SKM-1 treated with dmso at 0.1 percent for 144 hours (cell line): ENCODE data around the gene BHLHA9.
"Not testable (repeated sequence)": the region's sequence is repeated elsewhere in the genome, so short reads cannot be mapped to it uniquely, and the experiment has no call there.

Experiments used
- DNase-seq: peaks from one replicate; lab custom pipeline; 2025; ENCODE audit not compliant: unreplicated experiment; lab: John Stamatoyannopoulos, UW

Gene BHLHA9

DNA sequence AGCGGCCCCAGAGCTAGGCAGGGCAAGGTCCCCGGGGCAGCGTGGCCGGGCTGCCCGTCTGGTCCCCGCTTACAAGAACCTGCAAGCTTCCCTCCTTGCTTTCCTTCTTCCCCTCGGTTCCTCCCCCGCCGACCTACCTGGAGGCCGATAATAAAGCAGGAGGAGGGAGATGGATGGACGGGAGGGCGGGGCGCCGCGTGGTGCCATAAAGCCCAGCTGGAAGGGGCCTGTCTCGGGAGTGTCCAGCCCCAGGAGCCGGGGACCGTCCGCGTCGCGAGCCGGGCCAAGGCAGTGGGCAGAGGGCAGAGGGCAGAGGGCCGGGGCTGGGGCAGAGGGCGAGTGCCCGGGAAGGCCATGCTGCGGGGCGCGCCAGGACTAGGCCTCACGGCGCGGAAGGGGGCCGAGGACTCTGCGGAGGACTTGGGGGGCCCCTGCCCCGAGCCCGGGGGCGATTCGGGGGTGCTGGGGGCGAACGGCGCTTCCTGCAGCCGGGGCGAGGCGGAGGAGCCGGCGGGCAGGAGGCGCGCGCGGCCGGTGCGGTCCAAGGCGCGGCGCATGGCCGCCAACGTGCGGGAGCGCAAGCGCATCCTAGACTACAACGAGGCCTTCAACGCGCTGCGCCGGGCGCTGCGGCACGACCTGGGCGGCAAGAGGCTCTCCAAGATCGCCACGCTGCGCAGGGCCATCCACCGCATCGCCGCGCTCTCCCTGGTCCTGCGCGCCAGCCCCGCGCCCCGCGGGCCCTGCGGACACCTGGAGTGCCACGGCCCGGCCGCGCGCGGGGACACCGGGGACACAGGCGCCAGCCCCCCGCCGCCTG lies at the start of gene BHLHA9:
Gene BHLHA9 (plus strand): TSS at position 235 of the 820 bp plus-strand sequence. CDS start 120 bp downstream, at position 355.
- DNase-seq: no peak

DNA sequence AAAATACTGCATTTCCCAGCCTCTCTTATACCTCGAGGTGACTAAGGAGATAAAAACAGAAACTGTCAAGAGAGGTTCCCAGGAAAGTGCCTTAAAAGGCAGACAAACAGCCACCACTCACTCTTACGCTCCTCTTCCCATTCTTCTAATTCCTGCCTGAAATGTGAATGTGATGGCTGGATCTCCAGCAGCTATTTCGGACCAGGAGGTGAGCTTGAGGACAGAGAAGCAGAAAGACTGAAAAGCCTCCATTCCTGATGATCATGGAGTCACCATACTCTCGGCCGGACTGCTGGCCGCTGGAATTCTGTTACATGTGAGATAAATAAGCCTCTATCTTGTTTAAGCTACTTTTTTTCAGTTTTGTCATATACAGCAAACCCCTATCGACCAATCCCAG lies 49.0 kb upstream of the BHLHA9 start:
- no peak for DNase-seq

DNA sequence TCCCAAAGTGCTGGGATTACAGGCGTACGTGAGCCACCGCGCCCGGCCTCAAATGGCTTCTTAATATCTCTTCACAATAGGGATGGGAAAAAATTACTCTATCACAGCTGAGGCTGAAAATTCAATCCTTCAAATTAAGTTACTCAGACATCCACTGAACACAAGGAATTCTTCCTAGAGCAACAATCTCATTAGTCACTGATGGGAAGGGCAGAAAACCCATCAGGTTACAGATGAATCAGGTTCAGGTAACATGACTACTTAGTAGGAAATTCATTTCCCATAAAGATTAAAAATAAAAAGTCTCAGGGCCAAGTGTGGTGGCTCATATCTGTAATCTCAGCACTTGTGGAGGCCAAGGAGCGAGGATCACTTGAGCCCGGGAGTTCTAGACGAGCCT lies 47.9 kb upstream of the BHLHA9 start:
- DNase-seq: no peak

DNA sequence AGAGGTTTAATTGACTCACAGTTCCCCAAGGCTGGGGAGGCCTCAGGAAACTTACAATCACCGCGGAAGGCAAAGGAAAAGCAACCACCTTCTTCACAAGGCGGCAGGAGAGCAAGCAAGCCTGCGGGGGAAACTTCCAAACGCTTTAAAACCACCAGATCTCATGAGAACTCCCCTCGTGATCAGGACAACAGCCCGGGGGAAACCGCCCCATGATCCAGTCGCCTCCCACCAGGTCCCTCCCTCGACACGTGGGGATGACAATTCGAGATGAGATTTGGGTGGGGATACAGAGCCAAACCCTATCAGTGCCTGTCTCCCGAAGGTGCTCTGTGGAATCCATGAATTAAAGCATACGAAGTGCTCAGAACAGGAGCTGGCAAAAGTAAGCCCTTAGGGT lies 46.6 kb upstream of the BHLHA9 start:
- DNase-seq: no peak

DNA sequence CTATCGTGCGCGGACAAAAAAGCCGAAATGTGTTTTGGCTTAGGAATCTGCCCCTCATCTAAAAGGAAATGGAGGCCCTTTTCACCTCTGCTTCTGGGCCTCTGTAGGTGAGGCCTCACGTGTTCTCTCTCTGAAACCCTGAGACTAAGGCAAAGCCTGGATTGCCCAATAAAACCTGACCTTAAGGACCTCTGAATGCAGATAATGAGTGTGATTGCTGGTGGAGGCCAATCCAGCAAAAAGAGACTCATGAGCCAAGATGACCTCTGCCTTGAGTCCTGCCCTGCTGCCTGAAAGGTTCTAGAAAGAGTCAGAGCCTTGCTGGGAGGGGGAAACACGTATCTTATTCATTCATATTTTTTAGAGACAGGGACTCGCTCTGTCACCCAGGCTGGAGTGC lies 45.9 kb upstream of the BHLHA9 start:
- DNase-seq: no peak

DNA sequence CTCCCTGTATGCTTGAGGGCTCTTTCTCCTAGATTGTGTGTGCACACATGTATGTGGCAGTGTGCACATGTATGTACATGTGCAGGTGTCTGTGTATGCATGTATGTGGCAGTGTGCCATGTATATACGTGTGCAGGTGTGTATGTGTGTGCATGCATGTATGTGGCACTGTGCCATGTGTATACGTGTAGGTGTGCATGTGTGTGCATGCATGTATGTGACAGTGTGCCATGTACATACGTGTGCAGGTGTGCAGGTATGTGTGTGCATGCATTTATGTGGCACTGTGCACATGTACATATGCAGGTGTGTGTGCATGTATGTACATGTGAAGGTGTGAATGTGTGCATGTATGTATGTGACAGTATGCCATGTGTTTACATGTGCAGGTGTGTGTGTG lies 43.9 kb upstream of the BHLHA9 start:
- no peak for DNase-seq

DNA sequence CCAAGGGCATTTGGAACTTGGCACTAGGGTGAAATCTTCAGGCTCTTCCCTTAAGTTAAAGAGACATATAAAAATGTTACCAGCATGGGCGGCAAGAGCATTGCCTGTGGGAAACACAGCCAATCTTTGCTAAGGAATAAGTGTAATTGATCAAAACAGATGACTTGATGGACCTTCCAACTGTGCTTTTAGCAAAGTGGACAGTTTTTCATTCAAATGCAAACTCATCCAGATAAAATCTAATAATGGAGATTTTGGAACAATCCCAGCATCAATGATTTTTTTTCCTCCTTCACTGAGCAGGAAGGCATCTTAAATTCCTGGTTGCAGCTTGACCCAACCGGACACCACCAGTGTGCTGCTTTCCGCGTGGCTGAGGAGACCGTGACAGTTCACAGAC lies 42.9 kb upstream of the BHLHA9 start:
- no peak for DNase-seq

DNA sequence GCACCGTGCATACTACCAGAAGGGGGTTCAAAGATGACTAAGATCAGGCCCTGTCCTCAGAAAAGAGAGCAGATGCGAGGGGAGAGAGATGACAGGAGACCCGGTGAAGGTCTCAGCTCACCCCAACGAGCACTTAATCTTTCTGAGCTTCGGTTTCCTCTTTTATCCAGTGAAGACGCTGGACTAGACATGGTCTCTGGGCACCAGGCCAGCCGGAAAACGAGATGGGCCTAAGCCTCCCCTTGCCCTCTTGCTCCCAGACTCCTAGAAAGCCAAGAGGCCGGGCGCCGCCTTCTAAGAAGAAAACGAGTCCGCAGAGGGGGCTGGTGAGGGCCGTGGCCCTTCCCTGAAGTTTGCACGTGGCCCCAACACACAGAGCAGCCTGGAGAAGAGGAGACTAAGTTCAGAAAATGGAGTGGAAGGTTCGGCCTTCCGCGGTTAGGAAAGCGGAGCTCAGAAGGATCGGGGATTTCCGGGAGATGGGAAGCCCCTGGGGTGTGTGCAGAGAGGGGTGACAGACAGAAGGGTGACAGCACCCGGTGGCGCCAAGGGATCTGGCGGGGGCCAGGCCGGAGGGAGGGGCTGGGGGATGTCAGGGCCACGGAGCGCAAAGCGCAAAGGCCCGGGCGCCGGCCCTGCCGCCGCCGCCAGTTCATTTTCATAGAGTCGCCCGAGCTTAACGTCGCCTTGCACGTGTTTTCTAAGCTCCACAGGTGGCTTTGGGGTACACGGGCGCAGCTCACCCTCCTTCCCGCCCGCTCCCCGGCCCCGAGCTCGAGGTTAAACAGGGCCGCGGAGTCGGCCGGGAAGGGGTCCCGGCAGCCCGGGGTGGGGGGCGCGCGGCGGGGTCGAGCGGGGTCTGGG lies 42.1 kb upstream of the BHLHA9 start:
- no peak for DNase-seq

DNA sequence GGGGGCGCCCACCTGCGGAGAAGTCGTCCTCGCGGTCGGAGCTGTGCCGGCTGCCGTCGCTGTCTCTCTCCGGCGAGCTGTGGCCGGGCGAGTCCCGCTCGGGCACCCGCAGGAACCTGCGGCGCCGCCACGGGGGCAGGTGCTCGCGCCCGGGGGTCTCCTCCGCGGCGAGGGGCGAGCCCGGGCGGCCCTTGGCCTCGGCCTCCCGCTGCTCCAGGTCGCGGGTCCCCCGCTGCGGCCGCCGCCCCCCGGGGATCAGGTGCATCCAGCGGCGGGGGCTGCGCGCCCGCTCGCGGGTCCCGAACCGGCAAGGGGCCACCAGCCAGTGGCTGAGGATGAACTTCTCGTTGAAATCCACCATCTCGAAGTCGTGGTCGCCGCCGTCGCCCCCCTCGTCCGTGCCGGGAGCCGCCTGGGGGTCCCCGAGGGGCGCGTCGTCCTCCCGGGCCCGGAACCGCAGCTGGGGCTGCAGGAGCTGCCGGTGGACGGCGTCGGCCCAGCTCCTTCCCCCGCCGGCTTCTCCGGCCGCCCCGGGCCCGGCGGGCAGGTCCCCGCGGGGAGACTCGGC lies 41.4 kb upstream of the BHLHA9 start:
- no peak for DNase-seq

DNA sequence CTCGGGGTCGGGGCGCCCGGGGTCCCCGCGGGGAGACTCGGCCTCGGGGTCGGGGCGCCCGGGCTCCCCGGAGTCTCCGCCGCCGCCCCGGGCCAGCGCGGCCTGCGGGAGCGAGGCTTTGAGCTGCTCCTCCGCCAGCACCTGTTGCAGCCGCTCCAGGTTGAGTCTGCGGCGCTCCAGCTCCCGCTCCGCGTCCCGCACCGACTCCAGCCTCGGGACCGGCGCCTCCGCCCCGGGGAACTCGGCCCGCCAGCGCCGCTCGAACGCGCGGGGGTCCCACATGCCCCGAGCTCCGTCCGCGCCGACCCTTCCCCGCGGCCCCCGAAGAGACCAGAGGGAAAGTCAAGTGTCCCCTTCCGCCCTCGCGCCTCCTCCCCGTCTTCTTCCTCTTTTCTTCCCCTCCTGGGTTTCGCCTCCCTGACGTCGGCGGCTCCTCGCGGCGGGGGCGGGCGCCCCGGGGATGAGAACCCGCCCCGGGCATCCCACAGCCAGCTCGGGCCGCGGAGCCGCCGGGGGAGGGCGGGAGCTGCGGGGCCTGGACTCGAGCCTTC lies 40.8 kb upstream of the BHLHA9 start:
- DNase-seq: peak; percentile 65

DNA sequence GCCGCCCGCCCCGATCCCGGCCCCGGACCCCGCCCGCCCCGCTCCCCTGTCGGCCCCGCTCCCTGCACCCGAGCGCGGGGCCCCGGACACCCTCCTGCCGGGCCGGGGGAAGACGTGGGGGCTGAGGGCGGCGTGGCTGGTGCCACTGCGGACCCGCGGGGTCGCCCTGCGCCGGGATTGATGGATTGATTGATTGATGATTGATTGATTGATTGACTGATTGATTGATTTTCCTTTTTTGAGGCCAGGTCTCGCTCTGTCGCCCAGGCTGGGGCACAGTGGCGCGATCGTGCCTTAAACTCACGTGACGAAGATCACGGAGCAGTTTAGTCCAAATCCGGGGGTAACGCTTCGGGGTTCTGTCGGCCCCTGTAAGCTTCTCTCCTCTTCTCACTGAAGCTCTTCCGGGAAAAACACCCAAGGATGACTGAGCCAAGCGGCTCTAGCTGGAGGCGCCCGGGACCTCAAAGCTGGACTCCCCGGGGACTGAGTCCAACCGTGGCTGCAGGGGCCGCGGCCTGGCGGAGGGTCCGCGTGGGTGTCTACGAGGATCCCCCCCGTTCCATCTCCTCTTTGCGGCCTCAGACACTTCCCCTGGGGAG lies 40.2 kb upstream of the BHLHA9 start:
- no peak for DNase-seq

DNA sequence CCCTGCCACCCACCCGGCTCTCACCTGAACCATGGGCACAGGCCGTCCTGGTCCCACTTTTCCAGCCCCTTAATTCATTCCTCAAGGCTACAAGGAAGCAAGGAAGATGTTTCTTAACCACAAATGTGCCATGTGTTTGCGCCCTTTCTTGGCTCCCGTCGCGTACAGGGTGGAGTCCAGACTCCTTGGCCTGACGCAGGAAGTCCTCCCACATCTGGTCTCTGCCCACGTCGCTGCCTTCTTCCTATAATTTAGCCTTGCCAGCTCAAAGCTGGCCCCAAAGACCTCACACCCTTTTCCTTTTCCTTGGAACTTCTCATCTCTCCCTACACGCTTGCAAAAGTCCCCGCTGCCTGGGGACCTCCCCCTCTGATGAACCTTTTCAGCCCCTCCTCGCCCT lies 38.8 kb upstream of the BHLHA9 start:
- DNase-seq: no peak

DNA sequence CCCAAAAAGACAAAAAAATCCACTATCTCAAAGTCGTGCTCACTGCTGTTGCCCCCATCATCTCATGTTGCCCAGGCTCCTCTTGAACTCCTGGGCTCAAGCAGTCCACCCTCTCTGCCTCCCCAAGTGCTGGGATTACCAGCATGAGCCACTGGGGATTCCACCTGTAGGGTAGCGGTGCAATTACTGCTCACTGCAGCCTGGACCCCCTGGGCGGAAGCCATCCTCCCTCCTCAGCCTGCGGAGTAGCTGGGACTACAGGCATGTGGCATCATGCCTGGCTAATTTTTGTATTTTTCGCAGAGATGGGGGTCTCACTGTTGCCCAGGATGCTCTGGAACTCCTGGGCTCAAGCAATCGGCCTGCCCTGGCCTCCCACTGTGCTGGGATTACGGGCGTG lies 37.9 kb upstream of the BHLHA9 start:
- no peak for DNase-seq

DNA sequence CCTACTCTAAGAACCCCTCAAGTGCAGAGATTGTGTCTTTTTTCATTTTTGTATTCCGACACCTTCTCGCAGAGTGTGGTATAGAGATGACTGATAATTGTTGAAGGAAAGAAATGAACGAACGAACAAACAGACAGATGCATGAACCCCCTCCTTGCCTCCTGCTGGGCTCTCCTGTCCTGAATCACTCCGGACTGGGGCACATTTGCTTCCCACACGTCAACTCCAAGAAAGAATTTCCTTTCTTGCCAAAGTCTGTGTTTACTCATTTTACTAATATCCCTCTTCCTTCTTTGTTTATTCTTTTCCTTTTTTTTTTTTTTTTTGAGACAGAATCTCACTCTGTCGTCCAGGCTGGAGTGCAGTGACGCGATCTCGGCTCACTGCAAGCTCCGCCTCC lies 37.5 kb upstream of the BHLHA9 start:
- no peak for DNase-seq

DNA sequence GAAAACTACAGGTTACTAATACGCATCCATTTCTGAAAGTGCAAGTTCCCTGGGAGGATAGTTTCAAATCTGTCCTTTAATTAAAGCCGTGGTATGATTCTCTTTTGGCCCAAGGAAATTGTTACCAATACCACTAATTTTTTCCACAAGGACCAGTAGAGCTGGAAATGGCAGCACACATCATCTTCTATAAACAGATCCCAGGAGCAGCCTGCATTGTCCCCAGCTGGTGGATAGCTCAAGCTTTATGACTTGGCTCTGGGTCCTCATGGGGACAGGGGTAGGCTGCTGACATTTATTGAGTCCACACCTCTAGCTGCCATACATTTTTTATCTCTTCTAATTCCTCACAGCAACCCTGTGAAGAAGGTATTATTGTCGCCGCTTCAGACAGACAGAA lies 35.8 kb upstream of the BHLHA9 start:
- no peak for DNase-seq

DNA sequence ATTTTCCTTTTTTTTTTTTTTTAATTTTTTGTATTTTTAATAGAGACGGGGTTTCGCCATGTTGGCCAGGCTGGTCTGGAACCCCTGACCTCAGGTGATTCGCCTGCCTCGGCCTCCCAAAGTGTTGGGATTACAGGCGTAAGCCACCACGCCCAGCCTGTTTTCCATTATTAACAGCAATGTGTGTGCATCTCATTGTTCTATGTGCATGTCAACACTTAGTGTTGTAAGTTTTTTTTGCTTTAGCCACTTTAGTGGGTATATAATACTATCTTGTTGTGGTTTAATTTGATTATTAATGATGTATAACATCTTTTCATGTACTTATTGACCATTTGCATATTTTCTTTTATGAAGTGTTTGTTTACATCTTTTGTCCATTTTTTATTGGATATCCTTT lies 32.8 kb upstream of the BHLHA9 start:
- DNase-seq: no peak

DNA sequence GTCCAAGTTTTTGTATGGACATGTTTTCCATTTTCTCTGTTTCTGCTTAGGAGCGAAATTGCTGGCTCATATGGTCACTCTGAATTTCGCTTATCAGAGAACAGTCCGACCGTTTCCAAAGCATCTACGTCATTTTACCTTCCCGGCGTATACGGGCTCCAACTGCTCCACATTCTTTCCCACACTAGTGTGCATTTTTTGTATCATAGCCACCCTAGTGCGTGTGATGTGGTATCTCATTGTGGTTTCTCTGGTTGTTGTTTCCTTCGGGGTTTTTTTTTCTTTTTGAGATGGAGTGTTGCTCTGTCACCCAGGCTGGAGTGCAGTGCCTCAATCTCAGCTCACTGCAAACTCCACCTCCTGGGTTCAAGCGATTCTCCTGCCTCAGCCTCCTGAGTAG lies 31.0 kb upstream of the BHLHA9 start:
- DNase-seq: no peak

DNA sequence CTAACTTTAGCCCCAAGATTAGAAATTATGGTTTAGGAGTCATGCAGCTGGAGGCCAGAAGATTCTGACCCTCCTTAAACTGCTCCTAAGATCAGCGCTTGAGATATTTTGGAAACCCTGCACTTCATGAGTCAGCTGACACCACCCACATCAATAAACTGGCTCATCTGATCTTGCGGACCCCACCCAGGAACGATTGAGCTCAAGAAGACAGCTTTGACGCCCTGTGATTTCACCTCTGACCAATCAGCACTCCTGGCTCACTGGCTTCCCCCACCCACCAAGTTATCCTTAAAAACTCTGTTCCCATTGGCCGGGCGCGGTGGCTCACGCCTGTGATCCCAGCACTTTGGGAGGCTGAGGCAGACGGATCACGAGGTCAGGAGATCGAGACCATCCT lies 29.8 kb upstream of the BHLHA9 start:
- not testable (repeated sequence) for DNase-seq

DNA sequence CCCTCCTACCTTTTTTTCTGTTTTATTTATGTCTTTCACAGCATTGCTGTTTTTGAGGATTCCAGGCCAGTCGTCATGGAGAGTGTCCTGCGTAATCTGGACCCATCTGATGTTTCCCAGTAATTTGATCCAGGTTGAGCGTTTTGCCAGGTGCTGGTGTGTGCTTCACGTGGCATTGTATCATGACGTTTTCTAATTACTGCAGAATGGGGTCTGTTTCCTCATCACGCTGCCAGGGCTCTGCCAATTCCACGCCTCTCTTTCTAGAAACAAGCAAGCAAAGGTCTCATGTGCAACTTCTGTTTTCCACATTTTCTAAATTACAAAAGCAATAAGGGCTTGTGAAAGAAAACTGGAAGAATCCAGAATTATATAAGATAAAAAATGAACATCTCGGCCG lies 28.3 kb upstream of the BHLHA9 start:
- no peak for DNase-seq

DNA sequence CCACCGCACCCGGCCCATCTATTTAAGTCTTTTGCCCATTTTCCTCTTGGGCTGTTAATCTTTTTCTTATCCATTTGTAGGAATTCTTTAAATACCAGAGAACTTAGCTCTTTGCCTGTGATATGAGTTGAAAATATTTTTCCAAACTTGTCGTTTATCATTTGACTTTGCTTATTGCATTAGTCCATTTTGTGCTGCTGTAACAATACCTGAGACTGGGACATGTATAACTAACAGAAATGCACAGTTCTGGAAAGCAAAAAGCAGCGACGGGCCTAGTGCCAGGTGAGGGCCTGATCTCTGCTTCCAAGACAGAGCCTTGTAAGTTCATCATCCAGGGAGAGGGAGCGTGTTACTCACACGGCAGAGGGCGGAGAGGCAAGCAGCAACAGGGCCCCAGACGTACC lies 25.6 kb upstream of the BHLHA9 start:
- DNase-seq: no peak

DNA sequence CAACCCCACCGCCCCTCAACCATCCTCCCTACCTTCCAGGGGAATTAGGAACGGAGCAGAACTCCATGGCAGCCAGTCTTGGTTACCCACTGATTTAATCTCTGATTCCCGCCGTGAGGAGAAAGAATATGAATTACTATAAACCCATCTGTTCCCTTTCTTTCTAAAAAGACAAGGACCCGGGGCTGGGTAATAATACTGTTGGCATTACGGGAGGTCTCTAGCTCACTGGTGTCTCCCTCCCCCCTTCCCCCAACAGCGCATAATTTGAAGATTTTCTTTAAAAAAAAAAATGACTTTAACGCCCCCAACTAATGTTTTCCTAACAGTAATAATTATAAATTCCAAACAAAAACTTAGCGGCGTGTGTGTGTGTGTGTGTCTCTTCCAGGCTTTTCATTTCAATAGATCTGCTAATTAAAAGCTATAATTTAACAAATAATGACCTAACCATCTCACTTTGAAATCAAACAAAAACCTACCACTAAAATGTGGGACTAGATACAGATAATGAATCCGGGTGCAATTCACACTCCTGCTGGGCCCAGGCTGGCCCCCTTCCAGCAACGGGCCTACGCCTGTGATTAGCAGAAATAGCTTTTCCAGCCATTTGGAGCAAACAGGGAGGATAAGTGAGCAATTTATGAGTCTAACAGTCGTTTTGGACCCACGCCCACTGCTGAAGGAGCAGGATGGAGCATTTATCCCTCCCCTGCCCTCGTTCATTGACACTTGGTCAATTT lies 18.2 kb upstream of the BHLHA9 start:
- DNase-seq: no peak
